BLaER1 treated with 17β-estradiol and CSF1 and Interleukin-3, amounts not matched to agents 10 nM and 100 nM (cell line): ENCODE measurements around the gene LAMTOR2.

ENCODE experiments used
- H3K27ac ChIP-seq, 11 experiments: shearing (Covaris generic); formaldehyde crosslinking; 2 replicates each; pipeline ENCODE4 v1.8.1; 2022
- H3K27me3 ChIP-seq, 11 experiments: shearing (Covaris generic); formaldehyde crosslinking; 2 replicates each; pipeline ENCODE4 v1.8.1; 2022
- H3K36me3 ChIP-seq, 11 experiments: shearing (Covaris generic); formaldehyde crosslinking; 2 replicates each; pipeline ENCODE4 v1.8.1; 2022
- H3K4me1 ChIP-seq, 10 experiments: shearing (Covaris generic); formaldehyde crosslinking; 2 replicates each; pipeline ENCODE4 v1.8.1; 2022
- H3K4me2 ChIP-seq, 11 experiments: shearing (Covaris generic); formaldehyde crosslinking; 2 replicates each; pipeline ENCODE4 v1.8.1; 2022
- H3K4me3 ChIP-seq, 10 experiments: shearing (Covaris generic); formaldehyde crosslinking; 2 replicates each; pipeline ENCODE4 v1.8.1; 2022
- H3K9ac ChIP-seq, 11 experiments: shearing (Covaris generic); formaldehyde crosslinking; 2 replicates each; pipeline ENCODE4 v1.8.1; 2022
- H3K9me3 ChIP-seq, 11 experiments: shearing (Covaris generic); formaldehyde crosslinking; replicated peaks in 1 of 11; 2 replicates each; pipeline ENCODE4 v1.8.1; 2022
- H4K20me1 ChIP-seq, 11 experiments: shearing (Covaris generic); formaldehyde crosslinking; 2 replicates each; pipeline ENCODE4 v1.8.1; 2022
- Cebpa-rat ChIP-seq, 11 experiments: shearing (Covaris generic); IDR thresholded peaks; 2 replicates each; pipeline ENCODE4 v1.8.1; 2022

LAMTOR2 gene

GRCh38 chr1:156054500-156055280, at the start of gene LAMTOR2:
TSS of gene LAMTOR2 (plus strand) at chr1:156054782. CDS start at chr1:156054890, 108 bp downstream.
- Histone ChIP-seq H3K4me3 (peak within 1 kb of the TSS; percentile 72 to 95 (median 89)), H3K9ac (peak within 1 kb of the TSS; percentile 86 to 99 (median 97)), H3K4me1 (peaks cover 26 to 50% (median 40%) of the 10 kb centered on the region in 10 experiments), H3K9me3 (no peaks in the 10 kb centered on the region), H4K20me1 (peaks cover 0 to 39% (median 19%) of the 10 kb centered on the region in 11 experiments; a peak in 18 of 22 replicates), H3K27me3 (no peaks in the 10 kb centered on the region), H3K27ac (peak within 1 kb of the TSS; percentile 82 to 100 (median 99)), H3K36me3 (peaks cover 24 to 53% (median 37%) of the 10 kb centered on the region in 11 experiments), H3K4me2 (peak within 1 kb of the TSS; percentile 91 to 100 (median 96))
- TF ChIP-seq Cebpa-rat (IDR thresholded peaks at IDR 0.05) = no peak

- H3K4me3 ChIP-seq = no peak overlapping the region
- H3K9ac ChIP-seq = 0 out of 22 replicates have a peak overlapping the region, but pooled peaks of 1 of the 11 experiments have one; percentile 1
- H4K20me1 ChIP-seq = peaks cover 0 to 23% (median 12%) of the 10 kb centered on the region in 11 experiments; a peak in 10 of 22 replicates
- peaks cover 24 to 33% (median 30%) of the 10 kb centered on the region in 11 experiments for H3K36me3 ChIP-seq
- H3K27me3 ChIP-seq = no peaks in the 10 kb centered on the region
- peak overlapping the region in 4 of 11 experiments; percentile 8 to 44 (median 18); a peak in 4 of 22 replicates for H3K27ac ChIP-seq
- H3K9me3 ChIP-seq = no peaks in the 10 kb centered on the region
- H3K4me2 ChIP-seq = peak overlapping the region; percentile 13 to 84 (median 74); a peak in 18 of 22 replicates
- H3K4me1 ChIP-seq = peaks cover 16 to 53% (median 38%) of the 10 kb centered on the region in 10 experiments
- TF ChIP-seq Cebpa-rat (IDR thresholded peaks at IDR 0.05) = no peak
These were observed 49.6 kb upstream of the LAMTOR2 start for GRCh38 chr1:156004843-156005584.

GRCh38 chr1:156006666-156007376, 47.8 kb upstream of the LAMTOR2 start:
- no peaks in the 10 kb centered on the region for H3K27me3 ChIP-seq
- TF ChIP-seq Cebpa-rat (IDR thresholded peaks at IDR 0.05) = no peak
- H3K4me3 ChIP-seq = no peak overlapping the region
- no peaks in the 10 kb centered on the region for H3K9me3 ChIP-seq
- H3K27ac ChIP-seq = no peak overlapping the region
- H4K20me1 ChIP-seq = peaks cover 0 to 37% (median 17%) of the 10 kb centered on the region in 11 experiments; a peak in 12 of 22 replicates
- peaks cover 42 to 51% (median 48%) of the 10 kb centered on the region in 11 experiments for H3K36me3 ChIP-seq
- no peak overlapping the region for H3K9ac ChIP-seq
- H3K4me2 ChIP-seq = no peak overlapping the region
- peaks cover 8 to 46% (median 32%) of the 10 kb centered on the region in 10 experiments for H3K4me1 ChIP-seq

- no peak overlapping the region; a peak in 1 of 22 replicates for H3K9ac ChIP-seq
- peaks cover 0 to 23% (median 12%) of the 10 kb centered on the region in 10 experiments; a peak in 17 of 20 replicates for H3K4me1 ChIP-seq
- H4K20me1 ChIP-seq = peaks cover 0 to 57% (median 27%) of the 10 kb centered on the region in 11 experiments; a peak in 15 of 22 replicates
- no peak overlapping the region for H3K4me3 ChIP-seq
- H3K27ac ChIP-seq = no peak overlapping the region
- no peaks in the 10 kb centered on the region for H3K9me3 ChIP-seq
- H3K36me3 ChIP-seq = peaks cover 68 to 77% (median 74%) of the 10 kb centered on the region in 11 experiments
- TF ChIP-seq Cebpa-rat (IDR thresholded peaks at IDR 0.05) = no peak
- H3K4me2 ChIP-seq = no peak overlapping the region
- no peaks in the 10 kb centered on the region for H3K27me3 ChIP-seq
These were observed 45.2 kb upstream of the LAMTOR2 start for GRCh38 chr1:156009404-156009803.

GRCh38 chr1:156012051-156012817, 42.3 kb upstream of the LAMTOR2 start:
- TF ChIP-seq Cebpa-rat (IDR thresholded peaks at IDR 0.05) = no peak
- Histone ChIP-seq H3K27me3 (no peaks in the 10 kb centered on the region), H3K4me2 (no peak overlapping the region), H3K27ac (no peak overlapping the region), H3K9me3 (no peaks in the 10 kb centered on the region), H3K36me3 (peaks cover 90 to 99% (median 95%) of the 10 kb centered on the region in 11 experiments), H3K4me1 (peaks cover 0 to 8% (median 0%) of the 10 kb centered on the region in 10 experiments; a peak in 5 of 20 replicates), H3K9ac (no peak overlapping the region), H4K20me1 (peaks cover 0 to 72% (median 37%) of the 10 kb centered on the region in 11 experiments; a peak in 15 of 22 replicates), H3K4me3 (no peak overlapping the region)

- peaks cover 92 to 100% (median 99%) of the 10 kb centered on the region in 11 experiments for H3K36me3 ChIP-seq
- H3K4me1 ChIP-seq = peaks cover 8 to 22% (median 12%) of the 10 kb centered on the region in 10 experiments
These were observed 39.8 kb upstream of the LAMTOR2 start for GRCh38 chr1:156014829-156015228.

GRCh38 chr1:156019946-156020292, 34.7 kb upstream of the LAMTOR2 start:
- peaks cover 0 to 35% (median 7%) of the 10 kb centered on the region in 11 experiments; a peak in 11 of 22 replicates for H4K20me1 ChIP-seq
- H3K36me3 ChIP-seq = peaks cover 41 to 50% (median 48%) of the 10 kb centered on the region in 11 experiments
- no peaks in the 10 kb centered on the region for H3K9me3 ChIP-seq
- H3K4me2 ChIP-seq = peak overlapping the region; percentile 82 to 98 (median 92)
- H3K27ac ChIP-seq = peak overlapping the region; percentile 37 to 80 (median 69); a peak in 18 of 22 replicates
- H3K4me1 ChIP-seq = peaks cover 13 to 29% (median 20%) of the 10 kb centered on the region in 10 experiments
- peak overlapping the region; percentile 73 to 89 (median 86) for H3K9ac ChIP-seq
- no peak for TF ChIP-seq Cebpa-rat (IDR thresholded peaks at IDR 0.05)
- peak overlapping the region; percentile 75 to 88 (median 82) for H3K4me3 ChIP-seq
- H3K27me3 ChIP-seq = no peaks in the 10 kb centered on the region; a peak in 2 of 22 replicates

More at GRCh38 chr1:156014829-156015228, 39.8 kb upstream of the LAMTOR2 start:
- Histone ChIP-seq H3K4me3 (no peak overlapping the region), H3K27ac (no peak overlapping the region), H3K4me2 (no peak overlapping the region), H4K20me1 (peaks cover 2 to 72% (median 33%) of the 10 kb centered on the region in 11 experiments; a peak in 16 of 22 replicates), H3K9ac (0 out of 22 replicates have a peak overlapping the region, but pooled peaks of 1 of the 11 experiments have one; percentile 25), H3K27me3 (no peaks in the 10 kb centered on the region), H3K9me3 (no peaks in the 10 kb centered on the region)
- no peak for TF ChIP-seq Cebpa-rat (IDR thresholded peaks at IDR 0.05)
